ENCODE results near the gene IL1RAPL1.

The IL1RAPL1 gene

DNA sequence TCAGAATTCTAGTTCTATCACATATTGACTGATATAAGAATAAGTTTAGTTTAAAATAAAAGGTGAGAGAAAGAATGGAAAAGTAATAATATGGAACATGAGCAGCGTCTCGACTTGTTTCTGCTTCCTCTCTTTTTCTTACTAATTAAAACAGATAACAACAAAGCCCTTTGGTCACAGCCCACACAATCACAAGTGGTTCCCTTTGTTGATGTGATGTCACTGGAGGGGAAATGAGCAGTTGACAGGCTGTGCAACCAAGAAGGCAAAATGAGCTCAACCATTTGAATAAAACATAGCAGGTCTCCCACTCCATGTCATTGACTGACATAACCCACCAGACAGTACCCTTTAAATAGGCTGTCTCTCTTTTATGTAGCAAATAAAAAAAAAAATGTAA is 1285.6 kb downstream of the IL1RAPL1 start:
- no peak for FAIRE-seq
- no peak for DNase-seq (ENCODE audit: insufficient read length, low spot score)
- no peak for TF ChIP-seq POLR2A (IDR thresholded peaks at IDR 0.05; ENCODE audit: low read depth, low read length)

DNA sequence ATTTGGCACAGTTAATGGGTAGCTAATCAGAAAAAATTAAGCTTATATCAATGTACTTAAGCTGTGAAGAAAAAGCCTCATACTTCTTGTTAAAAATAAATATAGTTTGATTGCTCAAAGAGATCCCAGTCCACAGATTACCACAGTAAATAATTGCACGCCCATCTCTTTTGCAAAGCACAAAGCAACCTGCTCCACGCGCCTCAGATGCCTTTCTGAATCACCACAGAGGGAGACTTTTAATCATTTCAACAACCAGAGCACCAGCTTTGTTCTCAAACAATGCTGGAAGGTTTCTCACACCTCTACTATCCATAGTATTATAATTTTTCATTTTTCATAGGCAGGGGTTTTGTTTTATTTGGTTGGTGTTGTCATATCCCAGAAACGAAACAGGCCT is 1289.5 kb downstream of the IL1RAPL1 start:
- DNase-seq (ENCODE audit: insufficient read length, low spot score), result no peak
- no peak for FAIRE-seq

DNA sequence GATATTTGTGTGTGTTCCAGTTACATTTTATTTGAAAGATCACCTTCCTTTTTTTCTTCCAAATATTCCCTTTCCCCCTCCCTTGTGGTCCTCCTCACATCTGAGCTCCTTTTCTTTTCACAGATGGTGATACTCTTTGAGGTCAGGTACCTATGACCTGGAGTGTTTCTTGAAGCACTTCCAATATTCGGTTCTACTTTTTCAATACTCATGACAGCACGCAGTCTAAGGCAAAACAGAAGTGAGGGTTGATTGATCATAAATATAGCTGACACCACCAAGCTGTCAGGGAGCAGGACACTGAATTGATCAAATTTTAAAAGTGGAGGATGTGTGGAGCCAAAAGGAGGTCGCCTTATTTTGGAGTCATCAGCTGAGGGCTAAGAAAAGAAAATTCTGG is 1293.7 kb downstream of the IL1RAPL1 start:
- FAIRE-seq (no peak), DNase-seq (ENCODE audit: insufficient read length, low spot score) (no peak)
- no peak for TF ChIP-seq POLR2A (IDR thresholded peaks at IDR 0.05; ENCODE audit: low read depth, low read length)

More for the DNA sequence above, 1289.5 kb downstream of the IL1RAPL1 start:
- TF ChIP-seq POLR2A (IDR thresholded peaks at IDR 0.05; ENCODE audit: low read depth, low read length), result no peak

DNA sequence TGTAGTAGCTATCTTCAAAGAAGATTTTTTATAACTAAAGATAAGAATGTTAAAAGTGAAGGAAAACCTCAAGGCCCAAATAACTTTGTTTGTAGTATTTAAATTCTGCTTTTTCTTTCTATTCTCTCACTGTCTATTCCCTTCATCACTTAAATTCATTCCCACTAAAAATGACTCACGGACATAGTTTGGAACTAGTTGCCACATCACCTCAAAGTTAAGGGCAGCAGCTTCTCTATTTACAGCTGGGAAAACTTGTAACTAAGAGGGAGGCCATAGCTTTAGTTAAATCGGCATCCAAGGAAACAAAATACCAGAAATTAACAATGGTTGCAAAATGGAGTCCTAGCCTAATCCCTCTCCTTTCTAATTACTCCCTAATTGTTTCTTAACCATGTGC is 1302.8 kb downstream of the IL1RAPL1 start:
- DNase-seq (ENCODE audit: insufficient read length, low spot score), result no peak
- no peak for TF ChIP-seq POLR2A (IDR thresholded peaks at IDR 0.05; ENCODE audit: low read depth, low read length)
- FAIRE-seq, result no peak

DNA sequence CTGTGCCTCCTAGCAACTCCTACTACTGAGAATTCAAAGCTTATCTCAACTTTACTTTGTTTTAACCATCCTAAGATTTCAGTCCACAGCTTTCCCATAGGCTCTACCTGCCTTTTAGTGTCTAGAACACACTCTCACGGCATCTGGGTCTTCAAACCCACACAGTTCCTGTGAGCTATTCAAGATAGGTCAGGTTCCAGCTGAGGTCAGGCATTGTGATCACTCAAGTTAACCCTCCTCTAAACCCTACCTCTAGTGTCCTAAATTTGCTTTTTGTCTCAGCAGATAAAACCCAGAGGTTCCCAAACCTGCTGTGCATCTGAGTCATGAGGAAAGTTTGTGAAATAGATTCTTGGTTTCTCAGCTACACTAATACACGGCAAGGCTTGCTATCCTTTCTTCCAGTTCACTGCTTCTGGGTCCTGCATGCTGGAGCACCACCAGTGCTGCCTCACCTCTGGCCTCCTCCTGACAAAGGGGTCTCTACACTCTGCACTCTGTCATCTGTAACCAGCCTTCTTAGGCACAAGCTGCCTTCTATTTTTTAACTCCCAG is 1303.5 kb downstream of the IL1RAPL1 start:
- no peak for TF ChIP-seq POLR2A (IDR thresholded peaks at IDR 0.05; ENCODE audit: low read depth, low read length)
- DNase-seq (ENCODE audit: insufficient read length, low spot score), result no peak
- FAIRE-seq, result no peak

DNA sequence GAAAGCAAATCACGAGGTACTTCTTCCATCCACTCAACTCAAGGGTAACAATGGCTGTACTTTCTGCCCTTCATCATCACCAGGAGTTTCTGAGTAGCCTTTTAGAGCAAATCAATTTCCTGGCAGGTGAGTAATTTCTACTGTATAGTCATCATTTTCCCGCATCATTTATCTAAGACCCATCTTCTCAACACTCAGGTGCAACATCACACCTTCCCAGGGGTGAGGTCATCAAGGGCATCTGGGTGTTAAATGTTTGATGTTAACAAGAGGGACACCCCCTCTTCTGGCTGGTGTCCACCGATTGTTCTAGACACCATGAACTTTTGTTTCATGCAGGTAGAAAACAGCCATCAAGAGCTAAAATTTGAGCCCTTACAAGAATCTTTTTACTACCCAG is 1314.8 kb downstream of the IL1RAPL1 start:
- DNase-seq (ENCODE audit: insufficient read length, low spot score) (no peak), FAIRE-seq (no peak)
- TF ChIP-seq POLR2A (IDR thresholded peaks at IDR 0.05; ENCODE audit: low read depth, low read length), result no peak

DNA sequence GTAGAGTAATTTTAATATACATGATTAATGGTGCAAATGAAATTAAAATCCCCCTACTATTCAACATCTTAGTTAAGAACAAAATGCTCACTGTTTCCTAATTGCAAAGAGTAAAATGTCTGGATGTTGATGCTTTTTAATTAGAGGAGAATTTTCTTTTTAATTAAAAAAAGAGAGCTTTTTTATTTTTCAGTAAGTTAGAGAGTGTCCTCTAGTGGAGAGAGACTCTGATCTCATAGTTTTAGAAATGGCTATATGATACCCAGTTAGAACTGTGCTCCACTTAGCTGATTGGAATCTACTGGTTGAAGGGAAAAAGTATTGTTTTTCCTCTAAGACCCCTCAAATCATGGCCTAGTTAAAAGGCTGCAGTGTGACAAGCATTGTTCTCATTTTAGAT is 1316.1 kb downstream of the IL1RAPL1 start:
- no peak for TF ChIP-seq POLR2A (IDR thresholded peaks at IDR 0.05; ENCODE audit: low read depth, low read length)
- no peak for DNase-seq (ENCODE audit: insufficient read length, low spot score)
- FAIRE-seq, result no peak

DNA sequence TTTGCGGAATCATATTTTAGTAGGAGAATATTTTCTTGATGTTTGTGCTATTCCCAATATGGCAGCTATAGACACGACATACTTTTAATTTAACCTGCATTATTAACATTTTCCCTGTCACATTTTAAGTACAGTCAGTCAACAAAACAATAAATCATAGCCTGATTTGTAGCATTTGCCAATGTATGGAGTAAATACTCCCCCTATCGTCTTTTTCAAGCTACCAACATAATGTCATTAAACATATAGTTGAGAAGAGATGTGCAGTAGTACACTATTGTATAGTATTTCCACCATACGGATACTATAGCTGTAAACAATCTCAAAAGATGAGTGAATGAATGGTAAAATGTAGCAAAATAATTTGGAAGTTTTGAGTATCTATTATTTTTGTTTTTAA is 1324.4 kb downstream of the IL1RAPL1 start:
- FAIRE-seq, result no peak
- no peak for TF ChIP-seq POLR2A (IDR thresholded peaks at IDR 0.05; ENCODE audit: low read depth, low read length)
- no peak for DNase-seq (ENCODE audit: insufficient read length, low spot score)

DNA sequence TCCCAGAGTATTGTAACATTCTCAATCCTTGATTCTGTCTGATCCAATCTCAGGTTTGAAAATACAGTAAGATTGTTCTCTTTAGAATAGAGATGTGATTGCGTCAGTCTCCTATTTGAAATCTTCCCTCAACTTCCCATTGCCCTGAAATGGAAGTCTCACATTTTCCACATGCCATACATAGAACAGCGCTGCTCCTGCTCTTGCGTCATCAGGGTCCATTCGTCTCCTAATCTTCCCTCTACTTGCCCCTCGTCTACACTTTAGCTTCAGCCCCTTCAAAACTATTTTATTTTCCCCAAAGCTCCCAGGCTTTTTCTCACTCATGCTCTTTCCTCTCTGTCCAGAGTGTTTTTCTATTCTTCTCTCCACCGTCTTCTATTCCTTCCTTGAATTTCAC is 1326.4 kb downstream of the IL1RAPL1 start:
- DNase-seq (ENCODE audit: insufficient read length, low spot score), result no peak
- no peak for FAIRE-seq
- no peak for TF ChIP-seq POLR2A (IDR thresholded peaks at IDR 0.05; ENCODE audit: low read depth, low read length)

DNA sequence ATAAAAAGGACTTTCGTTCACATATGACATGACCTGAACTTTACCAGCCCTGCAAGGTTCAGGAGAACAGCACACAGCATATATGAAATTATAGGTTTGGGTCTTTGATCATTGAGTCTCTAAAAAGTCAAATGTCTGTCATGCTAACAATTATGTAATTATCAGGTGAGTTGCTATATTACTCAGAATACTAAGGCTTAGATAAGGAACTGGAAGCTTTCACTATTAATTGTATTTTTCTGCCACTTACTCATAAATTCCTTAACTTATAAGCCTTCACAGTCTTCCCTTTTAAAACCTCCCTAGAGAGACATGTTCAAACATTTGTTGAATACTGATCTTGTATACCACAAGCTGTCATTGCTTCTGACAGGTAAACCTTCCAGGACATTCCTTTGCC is 1335.4 kb downstream of the IL1RAPL1 start:
- DNase-seq (ENCODE audit: insufficient read length, low spot score), result no peak
- no peak for FAIRE-seq
- TF ChIP-seq POLR2A (IDR thresholded peaks at IDR 0.05; ENCODE audit: low read depth, low read length), result no peak

DNA sequence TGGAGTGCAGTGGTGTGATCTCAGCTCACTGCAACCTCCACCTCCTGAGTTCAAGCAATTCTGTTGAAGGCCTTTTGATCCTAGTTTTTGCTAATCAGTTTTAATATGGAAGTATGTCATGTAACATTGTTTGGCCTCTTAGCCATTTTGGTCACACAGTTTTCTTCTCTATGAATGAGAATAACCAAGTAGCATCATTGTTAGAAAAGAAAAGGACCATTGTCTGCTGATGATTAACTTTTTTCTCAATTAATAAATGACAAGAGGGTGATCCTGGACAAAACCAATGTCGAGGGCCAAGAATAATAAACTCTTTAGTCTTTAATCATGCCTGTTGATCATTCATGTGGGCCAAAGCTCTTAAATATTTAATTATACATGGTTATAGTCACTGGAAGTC is 1338.8 kb downstream of the IL1RAPL1 start:
- DNase-seq (ENCODE audit: insufficient read length, low spot score), result no peak
- no peak for TF ChIP-seq POLR2A (IDR thresholded peaks at IDR 0.05; ENCODE audit: low read depth, low read length)
- FAIRE-seq, result no peak

DNA sequence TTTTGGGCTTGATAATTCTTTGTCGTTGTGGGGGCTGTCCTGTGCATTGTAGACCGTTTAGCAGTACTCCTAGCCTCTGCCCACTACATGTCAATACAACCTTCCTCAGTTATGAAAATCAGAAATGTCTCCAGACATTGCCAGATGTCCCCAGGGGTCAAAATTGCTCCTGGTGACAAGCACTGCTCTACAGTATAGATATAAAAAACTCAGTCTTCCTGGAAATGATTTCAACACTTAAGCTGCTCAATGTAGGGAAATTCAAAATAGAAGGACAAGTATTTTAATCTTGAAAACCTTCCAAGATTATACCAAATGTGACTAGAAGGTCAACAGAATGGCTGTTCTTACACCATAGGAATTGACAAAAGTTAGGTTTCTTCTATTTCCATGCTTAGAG is 1339.4 kb downstream of the IL1RAPL1 start:
- FAIRE-seq, result no peak
- no peak for TF ChIP-seq POLR2A (IDR thresholded peaks at IDR 0.05; ENCODE audit: low read depth, low read length)

DNA sequence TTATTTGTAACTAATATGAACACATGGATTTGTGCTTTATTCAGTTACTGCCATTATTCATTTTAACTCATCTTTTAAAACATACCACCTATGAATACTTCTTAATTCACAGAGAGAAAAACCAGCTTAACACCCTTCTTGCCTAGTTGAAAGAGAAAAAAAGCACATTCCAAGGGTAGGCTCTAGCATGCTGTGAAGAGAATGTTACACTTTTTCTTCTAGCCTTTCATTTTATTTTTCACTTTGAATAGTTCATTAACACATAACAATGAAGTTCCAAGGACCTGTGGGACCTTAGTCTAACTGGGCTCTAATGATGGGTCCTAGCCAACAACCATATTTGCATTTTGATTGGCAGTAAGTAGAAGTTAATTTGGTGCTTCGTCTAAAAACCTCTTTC is 1348.2 kb downstream of the IL1RAPL1 start:
- DNase-seq (ENCODE audit: insufficient read length, low spot score), result no peak
- no peak for FAIRE-seq
- TF ChIP-seq POLR2A (IDR thresholded peaks at IDR 0.05; ENCODE audit: low read depth, low read length), result no peak

More for the DNA sequence above, 1339.4 kb downstream of the IL1RAPL1 start:
- no peak for DNase-seq (ENCODE audit: insufficient read length, low spot score)

DNA sequence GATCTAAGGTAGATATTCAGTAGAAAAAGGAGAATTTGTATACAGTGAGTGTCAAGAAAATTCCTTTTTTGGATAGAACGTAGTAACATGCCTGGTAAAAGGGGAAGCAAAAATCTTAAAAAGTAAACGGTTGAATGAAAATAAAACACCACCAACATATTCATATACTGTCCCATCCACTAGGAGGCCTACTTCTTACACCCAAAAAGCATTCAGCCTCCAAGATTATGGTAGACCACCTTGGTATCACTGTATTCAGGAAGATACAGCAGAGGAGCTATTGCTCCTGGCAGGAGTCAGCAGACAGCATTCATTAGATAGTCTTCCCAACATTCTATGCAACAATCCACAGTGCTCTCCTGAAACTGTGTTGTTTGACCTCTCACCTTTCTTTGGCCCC is 1353.5 kb downstream of the IL1RAPL1 start:
- DNase-seq (ENCODE audit: insufficient read length, low spot score) (no peak), FAIRE-seq (no peak)
- no peak for TF ChIP-seq POLR2A (IDR thresholded peaks at IDR 0.05; ENCODE audit: low read depth, low read length)

DNA sequence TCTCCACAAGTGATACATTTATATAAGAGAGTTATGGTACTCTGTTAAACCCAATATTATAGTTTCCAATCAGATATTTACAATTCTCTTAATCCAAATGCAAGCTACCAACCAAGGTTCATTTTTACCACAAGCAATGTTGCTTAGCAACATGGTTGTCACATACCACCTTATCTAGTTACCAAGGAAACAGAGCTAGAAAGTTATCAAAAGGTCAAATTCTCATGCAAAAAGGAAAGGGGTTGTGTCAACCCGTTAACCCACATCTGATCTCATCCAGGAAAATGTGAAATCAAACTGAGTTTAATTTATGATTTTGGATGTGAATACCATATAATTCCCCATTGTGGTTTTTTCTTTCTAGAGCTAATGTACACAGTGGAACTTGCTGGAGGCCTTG is 1354.0 kb downstream of the IL1RAPL1 start:
- TF ChIP-seq POLR2A (IDR thresholded peaks at IDR 0.05; ENCODE audit: low read depth, low read length), result no peak
- DNase-seq (ENCODE audit: insufficient read length, low spot score), result no peak
- FAIRE-seq, result no peak

DNA sequence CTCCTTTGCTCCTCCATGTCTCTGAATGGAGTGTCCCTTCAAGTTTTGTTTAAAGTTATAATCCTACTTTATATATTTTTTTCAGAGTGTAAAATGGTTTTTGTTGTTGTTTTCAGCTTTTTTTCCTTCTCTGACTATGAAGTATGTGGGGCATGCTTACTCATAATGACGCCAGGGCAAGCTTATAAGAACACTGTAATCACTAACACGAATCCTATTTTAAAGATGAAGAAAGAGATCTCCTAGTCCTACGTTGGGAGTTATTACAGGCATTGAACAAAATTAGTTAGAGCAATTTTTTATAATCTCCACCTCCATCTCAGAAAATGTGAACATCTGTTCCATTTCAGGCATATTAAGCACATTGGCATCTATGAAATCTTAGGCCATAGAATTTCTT is 1360.0 kb downstream of the IL1RAPL1 start:
- TF ChIP-seq POLR2A (IDR thresholded peaks at IDR 0.05; ENCODE audit: low read depth, low read length), result no peak
- FAIRE-seq (no peak), DNase-seq (ENCODE audit: insufficient read length, low spot score) (no peak)

All from H54 (cell line).